ENCODE measurements around the gene SLC22A4.

DNA sequence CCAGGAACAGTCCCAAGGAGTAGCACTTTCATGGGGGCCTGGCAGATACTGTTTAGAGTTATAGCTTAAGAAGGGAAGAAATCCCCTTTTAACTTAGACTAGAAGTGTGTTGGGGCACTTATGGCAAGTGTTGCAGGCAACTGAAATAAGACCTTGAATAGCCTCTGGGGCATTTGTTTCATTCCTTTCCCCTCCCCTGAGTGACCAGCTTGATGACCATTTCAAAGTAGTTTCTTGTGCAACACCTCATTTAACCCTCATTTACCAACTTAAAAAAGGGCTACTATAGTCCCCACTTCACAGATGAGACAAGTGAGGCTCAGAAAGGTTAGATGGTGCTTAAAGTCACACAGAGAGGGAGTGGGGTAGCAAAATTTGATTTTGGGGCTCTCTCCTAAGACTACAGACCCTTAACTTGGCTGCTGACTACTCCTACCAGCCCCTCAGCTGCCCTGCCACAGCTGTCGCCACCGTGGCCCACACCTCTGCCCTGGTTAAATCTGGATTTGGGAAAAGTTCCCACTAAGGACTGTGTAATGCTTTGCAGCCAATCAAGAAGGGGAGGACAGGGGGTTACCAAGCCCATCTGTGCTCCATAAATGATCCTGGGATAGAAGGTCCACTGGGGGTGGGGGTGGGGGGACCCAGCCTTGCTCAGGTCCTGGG is 31.2 kb upstream of the SLC22A4 start:
- TF ChIP-seq, protein P1, sequence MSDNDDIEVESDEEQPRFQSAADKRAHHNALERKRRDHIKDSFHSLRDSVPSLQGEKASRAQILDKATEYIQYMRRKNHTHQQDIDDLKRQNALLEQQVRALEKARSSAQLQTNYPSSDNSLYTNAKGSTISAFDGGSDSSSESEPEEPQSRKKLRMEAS (IDR thresholded peaks at IDR 0.05) = no peak
- TF ChIP-seq, protein P2, sequence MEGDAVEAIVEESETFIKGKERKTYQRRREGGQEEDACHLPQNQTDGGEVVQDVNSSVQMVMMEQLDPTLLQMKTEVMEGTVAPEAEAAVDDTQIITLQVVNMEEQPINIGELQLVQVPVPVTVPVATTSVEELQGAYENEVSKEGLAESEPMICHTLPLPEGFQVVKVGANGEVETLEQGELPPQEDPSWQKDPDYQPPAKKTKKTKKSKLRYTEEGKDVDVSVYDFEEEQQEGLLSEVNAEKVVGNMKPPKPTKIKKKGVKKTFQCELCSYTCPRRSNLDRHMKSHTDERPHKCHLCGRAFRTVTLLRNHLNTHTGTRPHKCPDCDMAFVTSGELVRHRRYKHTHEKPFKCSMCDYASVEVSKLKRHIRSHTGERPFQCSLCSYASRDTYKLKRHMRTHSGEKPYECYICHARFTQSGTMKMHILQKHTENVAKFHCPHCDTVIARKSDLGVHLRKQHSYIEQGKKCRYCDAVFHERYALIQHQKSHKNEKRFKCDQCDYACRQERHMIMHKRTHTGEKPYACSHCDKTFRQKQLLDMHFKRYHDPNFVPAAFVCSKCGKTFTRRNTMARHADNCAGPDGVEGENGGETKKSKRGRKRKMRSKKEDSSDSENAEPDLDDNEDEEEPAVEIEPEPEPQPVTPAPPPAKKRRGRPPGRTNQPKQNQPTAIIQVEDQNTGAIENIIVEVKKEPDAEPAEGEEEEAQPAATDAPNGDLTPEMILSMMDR (IDR thresholded peaks at IDR 0.05; ENCODE audit: control extremely low read depth in 1 of 3, insufficient read depth in 1 of 3, low read depth in 1 of 3, low read length in 3 of 3) = no peak
- TF ChIP-seq TEAD4 (IDR thresholded peaks at IDR 0.05; ENCODE audit: low read depth, low read length) (no peak), POLR2A (IDR thresholded peaks at IDR 0.05; ENCODE audit: control extremely low read depth in 1 of 2, low read depth in 2 of 2, low read length in 2 of 2) (no peak), SRF (IDR thresholded peaks at IDR 0.05; ENCODE audit: low read depth, low read length) (no peak), RAD21 (IDR thresholded peaks at IDR 0.05 in 1 of 2, conservative IDR thresholded peaks at IDR 0.05 in 1 of 2; ENCODE audit: low read depth in 2 of 2, low read length in 2 of 2) (no peak), POLR2AphosphoS5 (IDR thresholded peaks at IDR 0.05; ENCODE audit: low read depth, low read length) (no peak), HDAC6 (IDR thresholded peaks at IDR 0.05; ENCODE audit: low read depth, low read length) (no peak), JUND (IDR thresholded peaks at IDR 0.05; ENCODE audit: low read length) (no peak), TAF1 (IDR thresholded peaks at IDR 0.05; ENCODE audit: low read depth, low read length) (no peak), RFX5 (IDR thresholded peaks at IDR 0.05; ENCODE audit: borderline replicate concordance, low read depth, low read length) (no peak), EZH2 (IDR thresholded peaks at IDR 0.05; ENCODE audit: low read depth, low read length, severe bottlenecking) (no peak), CBX8 (IDR thresholded peaks at IDR 0.05; ENCODE audit: borderline replicate concordance, low read depth, low read length) (no peak), FOSL1 (IDR thresholded peaks at IDR 0.05; ENCODE audit: insufficient read depth, low read depth, low read length) (no peak)

All from H1 (cell line).